Measurements from ENCODE around the gene KCNIP3.
A peak's percentile ranks its signal among the peaks of the same experiment; 100 is the strongest.
"Not testable (repeated sequence)": the region's sequence is repeated elsewhere in the genome, so short reads cannot be mapped to it uniquely, and the experiment has no call there.

KCNIP3 gene

DNA sequence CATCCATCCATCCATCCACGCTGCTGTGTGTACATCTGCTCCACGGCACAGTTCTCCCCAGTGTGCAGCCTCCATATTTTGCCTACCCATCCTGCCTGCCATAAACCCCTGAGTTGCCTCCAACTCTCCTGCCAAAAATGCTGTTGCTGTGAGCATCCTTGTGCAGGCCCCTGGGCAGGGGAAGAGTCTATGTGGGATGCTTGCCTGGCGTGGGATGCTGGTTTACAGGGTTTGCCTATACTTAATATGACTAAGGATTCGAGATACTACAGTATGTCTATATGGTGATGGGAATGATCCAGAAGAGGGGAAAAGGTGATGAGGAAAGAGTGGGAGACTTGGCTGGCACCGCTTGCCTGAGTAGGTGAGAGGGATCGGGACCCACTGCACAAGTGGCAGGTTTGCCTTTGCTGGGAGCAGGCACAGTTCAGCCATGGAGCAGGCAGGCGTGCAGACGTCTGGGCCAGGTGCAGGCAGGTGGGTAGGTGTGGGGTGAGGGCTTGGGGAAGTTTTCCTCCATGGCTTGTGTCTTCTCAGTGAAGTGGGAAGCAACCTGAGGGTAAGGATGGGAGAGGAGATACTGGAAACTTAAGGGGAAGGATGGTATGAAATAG is 75.2 kb downstream of the KCNIP3 start:
- no peak for DNase-seq (ENCODE audit: low spot score)

DNA sequence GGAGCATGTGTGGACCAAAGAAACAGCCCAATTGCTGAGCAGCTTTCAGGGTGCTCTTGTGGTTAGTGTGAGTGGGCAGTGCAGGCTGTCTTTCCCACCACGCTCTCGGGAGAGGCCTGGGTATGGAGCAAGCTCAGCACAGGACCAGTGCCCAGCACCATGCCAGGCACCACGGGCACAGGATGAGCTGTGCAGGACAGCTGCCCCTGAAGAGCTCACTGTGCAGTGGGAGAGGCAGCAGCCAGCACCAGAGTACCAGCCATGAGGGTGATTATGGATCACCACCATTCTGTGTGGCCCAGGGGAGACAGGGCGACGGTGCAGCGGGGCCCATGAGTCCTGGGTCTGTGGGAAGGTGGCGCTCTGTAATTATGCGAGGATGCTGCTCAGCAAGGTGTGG is 75.7 kb downstream of the KCNIP3 start:
- DNase-seq (ENCODE audit: low spot score) = no peak

DNA sequence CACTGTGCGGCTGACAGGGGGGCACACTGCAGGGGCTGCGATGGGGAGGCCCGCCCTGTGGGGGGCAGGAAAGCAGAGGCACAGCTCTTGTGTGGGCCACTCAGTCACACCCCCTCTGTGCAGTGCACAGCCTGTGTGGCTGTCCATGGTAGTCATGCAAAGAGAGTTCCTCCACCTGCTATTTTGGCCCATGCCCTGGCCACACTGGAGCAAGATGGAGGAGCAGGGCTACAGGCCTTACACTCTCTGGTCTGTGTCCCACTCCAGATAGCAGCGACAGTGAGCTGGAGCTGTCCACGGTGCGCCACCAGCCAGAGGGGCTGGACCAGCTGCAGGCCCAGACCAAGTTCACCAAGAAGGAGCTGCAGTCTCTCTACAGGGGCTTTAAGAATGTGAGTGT is 76.9 kb downstream of the KCNIP3 start:
- DNase-seq (ENCODE audit: low spot score) = no peak

DNA sequence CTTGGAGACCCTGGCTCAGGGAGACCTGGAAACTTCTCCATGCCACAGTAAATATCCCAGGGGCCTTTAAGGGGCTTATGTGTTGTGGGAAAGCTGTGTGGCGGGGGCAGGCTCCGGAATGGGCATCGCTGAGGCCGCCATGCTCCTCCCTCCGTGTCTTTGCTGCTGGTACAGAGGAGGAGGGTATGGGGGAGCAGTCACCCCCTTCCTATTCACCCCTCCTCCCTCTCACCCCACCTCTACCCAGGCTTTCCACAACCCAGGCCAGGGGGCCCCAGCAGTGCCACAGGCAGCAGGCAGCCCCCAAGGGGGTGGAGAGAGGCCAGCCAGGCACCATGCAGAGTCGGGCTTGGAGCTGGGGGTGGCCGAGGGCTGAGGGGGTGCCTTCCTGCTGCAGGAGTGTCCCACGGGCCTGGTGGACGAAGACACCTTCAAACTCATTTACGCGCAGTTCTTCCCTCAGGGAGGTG is 77.3 kb downstream of the KCNIP3 start:
- no peak for DNase-seq (ENCODE audit: low spot score)

DNA sequence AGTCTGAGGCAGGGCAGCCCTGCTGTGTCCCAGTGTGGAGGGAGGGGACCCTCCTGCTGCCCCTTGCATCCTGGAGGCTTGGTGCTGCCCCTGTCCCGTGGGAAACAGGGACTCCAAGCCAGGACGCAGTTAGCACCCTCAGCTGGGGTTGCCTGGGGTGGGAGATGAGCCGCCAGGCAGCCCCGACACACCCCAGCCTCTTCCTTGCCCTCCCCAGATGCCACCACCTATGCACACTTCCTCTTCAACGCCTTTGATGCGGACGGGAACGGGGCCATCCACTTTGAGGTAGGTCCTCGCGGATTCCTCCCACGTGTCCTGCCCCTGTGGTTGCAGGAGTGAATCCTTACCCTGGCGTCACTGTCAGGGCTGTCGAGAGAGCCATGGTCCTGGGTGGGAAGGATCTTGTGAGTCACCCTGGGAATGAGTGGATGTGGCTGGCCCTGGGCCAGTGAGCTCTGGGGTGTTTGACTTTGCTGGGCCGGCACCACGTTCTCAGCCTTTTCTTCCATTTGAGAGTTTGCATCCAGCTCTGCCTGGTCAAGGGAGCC is 77.8 kb downstream of the KCNIP3 start:
- no peak for DNase-seq (ENCODE audit: low spot score)

DNA sequence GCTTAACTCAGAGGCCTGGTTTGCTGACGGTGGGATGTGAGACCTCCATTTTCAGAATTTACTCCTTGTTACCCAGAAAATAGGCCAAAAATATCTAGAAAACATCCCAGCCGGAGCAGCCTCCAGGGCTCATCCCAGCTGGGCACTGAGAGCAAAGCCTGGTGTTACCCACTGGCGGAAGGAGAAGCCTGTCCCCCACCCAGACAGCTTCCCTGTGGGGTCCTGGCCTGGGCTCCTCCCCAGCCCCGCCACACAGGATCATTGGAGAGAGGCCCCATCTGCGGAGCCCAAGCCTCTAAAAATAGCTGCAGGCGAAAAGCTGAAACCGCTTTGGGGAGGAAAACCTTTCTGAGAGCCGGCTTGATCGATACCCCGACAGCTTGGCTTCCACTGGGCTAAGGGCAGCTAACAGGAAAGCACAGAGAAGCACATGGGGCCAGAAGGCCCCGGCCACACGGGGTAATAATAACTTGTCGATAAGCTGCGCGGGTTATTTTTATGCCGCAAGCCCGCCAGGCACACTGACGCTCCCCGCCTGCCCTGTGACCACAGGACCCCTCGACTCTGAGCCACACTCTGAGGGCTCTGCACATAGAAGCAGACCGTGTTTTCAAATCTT is 78.5 kb downstream of the KCNIP3 start:
- no peak for DNase-seq (ENCODE audit: low spot score)

DNA sequence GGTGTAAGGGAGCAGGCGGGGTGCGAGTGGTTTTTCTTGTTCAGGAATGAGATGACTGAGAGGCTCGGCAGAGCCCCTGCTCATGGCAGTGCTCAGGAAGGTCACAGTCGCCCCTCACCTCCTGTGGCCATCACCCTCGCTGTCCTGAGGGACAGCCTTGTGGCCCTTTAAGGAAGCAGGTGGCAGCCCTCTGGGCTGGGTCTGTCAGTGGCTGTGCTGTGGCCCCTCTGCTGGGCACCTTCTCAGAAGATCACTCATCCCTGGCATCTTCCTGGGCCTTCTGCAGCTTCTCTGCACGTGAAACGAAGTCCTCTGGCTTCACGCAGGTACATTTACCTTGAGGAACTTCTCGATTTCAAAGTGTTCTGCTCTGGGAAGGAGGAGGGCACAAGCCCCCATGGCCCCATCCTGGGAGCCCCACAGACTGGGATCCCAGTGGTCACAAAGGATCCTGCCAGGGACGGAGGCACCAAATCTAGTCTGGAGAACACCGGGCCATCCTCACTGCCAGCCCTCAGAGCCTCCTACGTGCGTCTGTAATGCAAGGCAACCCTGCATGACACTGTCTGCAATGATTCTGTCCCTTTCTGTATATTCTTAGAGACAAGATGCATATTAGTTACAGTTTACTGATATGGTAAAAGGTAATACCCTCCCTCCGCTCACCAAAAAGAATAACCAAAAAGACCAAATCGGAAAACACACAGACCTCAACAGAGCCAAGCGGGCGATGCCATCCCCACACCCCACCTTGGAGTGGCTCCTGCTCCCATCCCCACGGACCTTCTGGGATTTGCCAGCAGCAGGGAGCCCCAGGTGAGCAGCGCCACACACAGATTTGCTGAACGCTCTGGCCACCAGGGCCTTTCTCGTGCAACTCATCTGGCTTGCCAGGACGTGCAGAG is 79.4 kb downstream of the KCNIP3 start:
- no peak for DNase-seq (ENCODE audit: low spot score)

DNA sequence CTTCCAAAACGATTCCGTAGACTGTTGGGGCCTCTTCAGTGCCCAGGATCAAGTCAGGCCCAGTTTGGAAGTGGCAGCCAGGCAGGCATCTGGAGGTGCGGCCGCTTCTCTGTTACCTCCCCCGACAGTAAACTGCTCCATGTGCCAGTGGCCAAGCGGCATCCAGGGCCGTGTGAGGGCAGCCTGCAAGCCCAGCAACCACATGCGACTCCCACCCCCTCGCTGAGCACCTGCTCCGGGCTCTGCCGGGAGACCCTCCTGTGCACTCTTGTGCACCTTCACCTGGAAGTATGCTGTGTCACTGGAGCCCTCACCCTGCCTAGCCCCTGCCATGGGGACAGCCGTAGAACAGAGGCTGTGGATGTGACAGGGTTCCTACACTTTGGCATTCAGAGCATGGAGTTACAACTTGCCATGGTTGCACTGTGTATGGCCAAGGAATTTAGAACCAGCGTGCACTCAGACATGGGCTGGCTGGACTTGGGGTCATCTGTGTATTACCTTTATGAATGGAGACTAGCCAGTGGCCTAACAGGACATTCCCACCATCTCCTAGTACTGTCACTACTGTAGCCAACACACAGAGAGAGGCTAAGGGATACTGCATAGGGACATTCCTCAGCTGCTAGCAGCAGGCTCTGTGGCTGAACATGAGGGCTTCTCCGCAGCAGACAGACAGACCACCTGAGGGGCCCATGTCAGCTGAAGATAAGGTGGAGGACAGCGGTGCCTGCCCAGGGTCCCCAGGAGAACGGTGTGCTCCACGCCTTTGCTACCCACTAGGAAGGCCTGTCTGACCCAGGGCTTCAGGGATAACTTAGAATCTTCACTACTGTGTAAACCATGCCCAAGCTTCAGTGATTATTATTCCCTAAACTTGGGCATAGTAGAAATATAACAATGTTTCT is 80.3 kb downstream of the KCNIP3 start:
- DNase-seq (ENCODE audit: low spot score) = no peak

DNA sequence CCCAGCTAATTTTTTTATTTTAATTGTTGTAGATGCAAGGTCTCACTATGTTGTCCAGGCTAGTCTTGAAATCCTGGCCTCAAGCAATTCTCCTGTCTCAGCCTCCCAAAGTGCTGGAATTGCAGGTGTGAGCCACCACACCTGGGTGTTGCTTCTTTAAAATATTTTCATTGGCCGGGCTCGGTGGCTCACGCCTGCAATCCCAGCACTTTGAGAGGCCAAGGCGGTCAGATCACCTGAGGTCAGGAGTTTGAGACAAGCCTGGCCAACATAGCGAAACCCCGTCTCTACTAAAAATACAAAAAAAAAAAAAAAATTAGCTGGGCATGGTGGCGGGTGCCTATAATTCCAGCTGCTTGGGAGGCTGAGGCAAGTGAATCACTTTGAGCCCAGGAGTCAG is 81.1 kb downstream of the KCNIP3 start:
- not testable (repeated sequence) for DNase-seq (ENCODE audit: low spot score)

DNA sequence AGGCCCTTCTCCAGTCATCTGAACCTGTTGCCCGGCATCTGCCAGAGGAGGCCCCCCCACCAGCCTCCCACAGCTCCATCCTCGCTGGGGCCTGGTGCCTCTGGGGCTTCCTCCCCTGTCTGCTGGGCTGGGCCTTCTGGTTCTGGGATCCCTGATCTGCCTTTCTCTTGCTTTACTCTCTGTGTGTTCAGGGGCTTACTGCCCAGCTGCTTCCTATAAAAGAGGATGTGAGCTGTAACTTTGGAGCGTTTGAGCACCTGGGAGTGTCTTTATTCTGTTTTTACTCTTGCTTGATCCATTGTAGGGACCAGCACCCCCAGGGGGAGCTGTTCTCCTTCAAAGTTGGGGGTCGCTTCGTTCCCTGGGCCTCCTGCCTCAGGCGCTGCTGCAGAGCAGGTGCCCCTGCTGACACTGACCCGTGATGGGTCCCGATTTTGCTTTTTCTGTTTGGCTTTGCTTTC is 82.3 kb downstream of the KCNIP3 start:
- peak; percentile 62 for DNase-seq (ENCODE audit: low spot score)

DNA sequence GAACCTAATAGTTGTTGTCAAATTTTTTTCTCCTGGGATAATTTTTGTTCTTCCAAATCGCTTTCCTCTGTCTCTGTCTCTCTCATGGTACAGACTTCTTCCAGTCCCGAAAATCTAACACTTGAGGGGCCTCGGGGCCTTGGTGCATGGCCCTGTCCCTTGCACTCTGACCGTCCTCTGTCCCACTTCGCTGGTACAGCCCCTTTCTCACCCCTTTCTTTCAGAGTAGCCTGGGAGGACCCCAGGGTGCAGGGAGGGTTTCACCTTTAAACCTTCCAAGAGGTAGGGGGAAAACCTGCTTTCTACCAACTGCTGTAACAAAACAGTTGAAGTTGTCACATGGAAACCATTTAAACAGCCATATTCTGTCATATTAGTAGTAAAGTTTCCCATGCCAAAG is 83.1 kb downstream of the KCNIP3 start:
- no peak for DNase-seq (ENCODE audit: low spot score)

DNA sequence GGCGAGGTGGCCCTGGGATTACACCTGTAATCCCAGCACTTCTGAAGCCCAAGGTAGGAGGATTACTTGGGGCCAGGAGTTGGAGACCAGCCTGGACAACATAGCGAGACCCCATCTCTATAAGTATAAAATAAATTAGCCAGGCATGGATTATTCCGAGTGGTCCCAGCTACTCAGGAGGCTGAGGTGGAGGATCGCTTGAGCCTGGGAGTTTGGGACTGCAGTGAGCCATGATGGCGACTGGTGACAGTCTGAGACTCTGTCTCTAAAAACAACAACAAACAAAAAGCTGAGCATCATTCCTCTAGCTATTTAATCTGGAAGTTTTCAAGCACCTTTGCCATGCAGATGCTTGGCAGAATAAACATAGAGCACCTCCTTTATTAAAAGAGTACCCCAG is 83.6 kb downstream of the KCNIP3 start:
- no peak for DNase-seq (ENCODE audit: low spot score)

DNA sequence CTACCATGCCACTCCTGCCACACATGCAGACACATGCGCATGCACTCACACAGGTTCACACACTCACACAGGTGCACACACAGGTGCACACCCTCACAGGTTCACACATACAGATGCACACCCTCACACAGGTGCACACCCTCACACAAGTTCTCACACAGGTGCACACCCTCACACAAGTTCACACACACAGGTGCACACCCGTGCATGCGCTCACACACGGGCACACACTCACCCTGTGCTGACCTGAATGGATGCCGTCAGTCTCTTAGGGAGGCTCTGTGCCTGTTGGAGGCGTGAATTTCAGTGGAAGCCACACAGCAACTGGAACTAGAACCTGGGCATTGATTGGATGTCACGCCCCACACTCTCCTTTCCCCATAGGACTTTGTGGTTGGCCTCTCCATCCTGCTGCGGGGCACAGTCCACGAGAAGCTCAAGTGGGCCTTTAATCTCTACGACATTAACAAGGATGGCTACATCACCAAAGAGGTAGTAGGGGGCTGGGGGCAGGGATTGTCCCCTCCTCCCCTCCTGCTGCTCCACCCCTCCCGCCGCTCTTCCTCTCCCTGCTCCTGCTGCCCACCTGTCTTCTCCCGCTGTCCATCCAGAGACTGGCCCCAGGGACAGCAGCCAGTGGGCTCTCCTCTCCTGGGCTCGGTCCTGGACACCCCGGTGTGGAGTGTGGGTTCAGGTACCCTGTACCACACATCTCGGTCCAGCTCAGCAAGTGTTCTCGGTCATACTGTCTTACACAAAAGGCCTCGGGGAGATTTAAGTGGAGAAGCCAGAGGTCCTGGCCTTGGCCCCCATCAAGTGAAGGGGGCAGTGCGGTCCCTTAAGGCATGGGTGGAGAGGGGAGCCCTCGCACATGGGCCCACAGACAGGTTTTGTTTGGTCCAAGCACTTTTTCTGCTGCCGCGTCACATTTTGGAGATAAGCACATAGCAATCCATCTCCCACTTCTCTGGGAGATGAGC is 84.4 kb downstream of the KCNIP3 start:
- DNase-seq (ENCODE audit: low spot score) = no peak

DNA sequence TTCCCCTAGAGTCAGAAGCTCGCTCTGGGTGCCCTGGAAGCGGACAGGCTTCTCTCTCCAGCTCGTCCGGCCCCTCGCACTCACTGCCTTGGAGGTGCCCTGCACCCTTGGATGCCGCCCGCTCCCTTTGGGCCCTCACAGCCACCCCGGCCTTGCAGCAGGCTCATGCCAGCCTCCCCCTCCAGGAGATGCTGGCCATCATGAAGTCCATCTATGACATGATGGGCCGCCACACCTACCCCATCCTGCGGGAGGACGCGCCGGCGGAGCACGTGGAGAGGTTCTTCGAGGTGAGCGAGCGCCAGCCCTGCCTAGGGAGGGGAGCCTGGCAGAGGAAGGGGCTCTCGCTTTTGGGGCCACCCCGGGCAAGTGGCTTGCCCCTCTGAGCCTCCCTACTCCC is 85.0 kb downstream of the KCNIP3 start:
- DNase-seq (ENCODE audit: low spot score) = no peak

DNA sequence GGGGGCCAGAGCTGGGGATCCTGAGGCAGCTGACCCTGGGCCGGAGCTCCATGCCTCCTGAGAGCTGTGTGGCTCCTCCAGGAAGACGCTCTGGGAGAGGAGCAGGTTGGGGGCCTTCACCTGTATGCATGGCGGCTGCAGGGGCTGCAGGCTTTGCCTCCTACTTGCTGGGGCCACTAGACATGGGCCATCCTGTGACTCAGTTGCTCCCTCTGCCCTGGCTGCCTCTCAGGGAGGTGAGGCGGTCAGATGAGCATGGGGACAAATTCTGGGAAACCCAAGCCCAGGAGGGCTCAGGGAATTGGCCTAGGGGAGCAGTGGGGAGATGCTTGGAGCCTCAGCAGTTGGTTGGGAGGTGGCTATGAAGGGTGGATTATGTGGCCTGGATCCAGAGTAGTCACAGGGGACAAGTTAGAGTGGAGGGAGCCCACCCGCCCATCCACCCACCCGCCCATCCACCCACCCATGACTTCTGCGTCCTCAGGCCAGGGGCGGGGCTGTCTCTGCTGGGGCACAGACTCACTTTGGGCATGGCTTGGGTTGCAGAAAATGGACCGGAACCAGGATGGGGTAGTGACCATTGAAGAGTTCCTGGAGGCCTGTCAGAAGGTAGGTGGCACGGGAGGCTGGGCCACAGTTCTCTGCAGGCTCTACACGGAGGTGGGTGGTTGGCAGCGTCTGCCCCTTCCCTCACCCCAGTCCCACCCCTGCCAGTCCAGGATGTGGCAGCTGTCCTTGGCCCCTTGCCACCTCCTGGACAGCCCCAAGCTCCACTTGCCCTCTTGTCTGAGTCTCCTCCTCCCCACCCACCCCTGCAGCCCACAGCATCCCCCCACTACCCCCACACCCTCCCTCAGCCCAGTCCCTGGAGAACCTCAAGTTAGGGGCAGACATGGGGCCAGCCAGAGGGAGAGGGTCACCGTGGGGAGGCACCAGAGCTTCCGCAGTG is 85.8 kb downstream of the KCNIP3 start:
- DNase-seq (ENCODE audit: low spot score) = no peak

DNA sequence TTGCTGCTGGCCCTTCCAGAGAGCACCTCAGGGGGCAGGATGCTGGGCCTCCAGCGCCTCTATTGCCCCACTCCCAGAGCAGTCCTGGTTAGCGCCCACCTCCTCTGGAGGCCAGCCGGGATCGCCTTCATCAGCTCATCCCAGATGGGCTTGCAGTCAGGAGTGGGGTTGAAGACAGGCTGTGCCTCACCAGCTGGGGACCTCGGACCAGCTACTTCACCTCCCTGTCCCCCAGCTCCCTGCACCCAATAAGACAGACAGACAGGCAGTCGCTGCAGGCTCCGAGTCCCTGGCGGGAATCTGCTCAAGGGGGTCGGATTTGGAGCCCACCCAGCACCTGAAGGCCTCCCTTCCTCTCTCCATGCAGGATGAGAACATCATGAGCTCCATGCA is 86.5 kb downstream of the KCNIP3 start:
- no peak for DNase-seq (ENCODE audit: low spot score)

DNA sequence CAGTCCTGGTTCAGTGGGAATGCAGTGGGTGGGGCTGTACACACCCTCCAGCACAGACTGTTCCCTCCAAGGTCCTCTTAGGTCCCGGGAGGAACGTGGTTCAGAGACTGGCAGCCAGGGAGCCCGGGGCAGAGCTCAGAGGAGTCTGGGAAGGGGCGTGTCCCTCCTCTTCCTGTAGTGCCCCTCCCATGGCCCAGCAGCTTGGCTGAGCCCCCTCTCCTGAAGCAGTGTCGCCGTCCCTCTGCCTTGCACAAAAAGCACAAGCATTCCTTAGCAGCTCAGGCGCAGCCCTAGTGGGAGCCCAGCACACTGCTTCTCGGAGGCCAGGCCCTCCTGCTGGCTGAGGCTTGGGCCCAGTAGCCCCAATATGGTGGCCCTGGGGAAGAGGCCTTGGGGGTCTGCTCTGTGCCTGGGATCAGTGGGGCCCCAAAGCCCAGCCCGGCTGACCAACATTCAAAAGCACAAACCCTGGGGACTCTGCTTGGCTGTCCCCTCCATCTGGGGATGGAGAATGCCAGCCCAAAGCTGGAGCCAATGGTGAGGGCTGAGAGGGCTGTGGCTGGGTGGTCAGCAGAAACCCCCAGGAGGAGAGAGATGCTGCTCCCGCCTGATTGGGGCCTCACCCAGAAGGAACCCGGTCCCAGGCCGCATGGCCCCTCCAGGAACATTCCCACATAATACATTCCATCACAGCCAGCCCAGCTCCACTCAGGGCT is 87.9 kb downstream of the KCNIP3 start:
- no peak for DNase-seq (ENCODE audit: low spot score)

DNA sequence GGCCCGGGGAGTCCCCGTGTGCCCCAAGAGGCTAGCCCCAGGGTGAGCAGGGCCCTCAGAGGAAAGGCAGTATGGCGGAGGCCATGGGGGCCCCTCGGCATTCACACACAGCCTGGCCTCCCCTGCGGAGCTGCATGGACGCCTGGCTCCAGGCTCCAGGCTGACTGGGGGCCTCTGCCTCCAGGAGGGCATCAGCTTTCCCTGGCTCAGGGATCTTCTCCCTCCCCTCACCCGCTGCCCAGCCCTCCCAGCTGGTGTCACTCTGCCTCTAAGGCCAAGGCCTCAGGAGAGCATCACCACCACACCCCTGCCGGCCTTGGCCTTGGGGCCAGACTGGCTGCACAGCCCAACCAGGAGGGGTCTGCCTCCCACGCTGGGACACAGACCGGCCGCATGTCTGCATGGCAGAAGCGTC is 88.4 kb downstream of the KCNIP3 start:
- no peak for DNase-seq (ENCODE audit: low spot score)

DNA sequence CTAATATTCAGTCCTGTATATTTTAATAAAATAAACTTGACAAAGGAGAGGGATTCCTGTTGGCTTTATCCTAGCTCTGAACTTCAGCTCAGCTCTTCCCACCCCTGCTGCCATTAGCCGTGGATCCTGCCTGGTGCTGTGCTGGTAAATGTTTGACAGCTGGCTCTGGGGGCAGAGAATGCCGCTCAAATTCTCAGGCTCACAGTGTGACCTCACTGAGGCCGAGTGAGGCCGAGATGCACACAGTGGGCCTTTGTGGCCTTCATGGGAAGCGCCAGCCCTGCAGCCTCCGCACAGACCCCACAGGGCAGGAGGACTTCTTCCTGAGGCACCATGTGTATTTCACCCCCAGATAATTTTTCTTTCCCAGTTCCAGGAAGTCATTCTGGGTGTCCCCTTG is 88.9 kb downstream of the KCNIP3 start:
- no peak for DNase-seq (ENCODE audit: low spot score)
